ENCODE measurements around the gene WDR89. TPM values are rescaled to one million over a fixed set of nuclear protein-coding genes. Genes with fewer than 3 reads are reported as not detected.
"Not testable (repeated sequence)": the region's sequence is repeated elsewhere in the genome, so short reads cannot be mapped to it uniquely, and the experiment has no call there.

WDR89 gene
- polyA plus RNA-seq, 3 donors: 24.6 to 28.3 (median 24.8) TPM

GRCh38 chr14:63603749-63604277 is 37.9 kb downstream of the WDR89 start:
- DNase-seq (ENCODE audit: low read depth in 3 of 3, low spot score in 2 of 3): no peak

GRCh38 chr14:63598807-63599206 is 42.9 kb downstream of the WDR89 start:
- no peak for DNase-seq (ENCODE audit: low read depth in 3 of 3, low spot score in 2 of 3)

GRCh38 chr14:63596998-63597658 is 44.5 kb downstream of the WDR89 start:
- DNase-seq (ENCODE audit: low read depth in 3 of 3, low spot score in 2 of 3): no peak

GRCh38 chr14:63594455-63595372 is 47.0 kb downstream of the WDR89 start:
- no peak for DNase-seq (ENCODE audit: low read depth in 3 of 3, low spot score in 2 of 3)

GRCh38 chr14:63583046-63583445 is 58.6 kb downstream of the WDR89 start:
- DNase-seq (ENCODE audit: low read depth in 3 of 3, low spot score in 2 of 3): not testable (repeated sequence)

GRCh38 chr14:63581491-63581890 is 60.2 kb downstream of the WDR89 start:
- no peak for DNase-seq (ENCODE audit: low read depth in 3 of 3, low spot score in 2 of 3)

- no peak for DNase-seq (ENCODE audit: low read depth in 3 of 3, low spot score in 2 of 3)
These were observed 63.4 kb downstream of the WDR89 start for GRCh38 chr14:63578300-63578699.

GRCh38 chr14:63573581-63573980 is 68.1 kb downstream of the WDR89 start:
- DNase-seq (ENCODE audit: low read depth in 3 of 3, low spot score in 2 of 3): no peak

- DNase-seq (ENCODE audit: low read depth in 3 of 3, low spot score in 2 of 3): no peak
These were observed 76.2 kb downstream of the WDR89 start for GRCh38 chr14:63565448-63565847.

- no peak for DNase-seq (ENCODE audit: low read depth in 3 of 3, low spot score in 2 of 3)
These were observed 77.4 kb downstream of the WDR89 start for GRCh38 chr14:63564318-63564717.

- DNase-seq (ENCODE audit: low read depth in 3 of 3, low spot score in 2 of 3): no peak
These were observed 78.2 kb downstream of the WDR89 start for GRCh38 chr14:63563370-63564026.

- no peak for DNase-seq (ENCODE audit: low read depth in 3 of 3, low spot score in 2 of 3)
These were observed 79.3 kb downstream of the WDR89 start for GRCh38 chr14:63562405-63562804.

GRCh38 chr14:63555572-63555971 is 86.1 kb downstream of the WDR89 start:
- DNase-seq (ENCODE audit: low read depth in 3 of 3, low spot score in 2 of 3): no peak

- no peak for DNase-seq (ENCODE audit: low read depth in 3 of 3, low spot score in 2 of 3)
These were observed 90.3 kb downstream of the WDR89 start for GRCh38 chr14:63551332-63551731.

- no peak for DNase-seq (ENCODE audit: low read depth in 3 of 3, low spot score in 2 of 3)
These were observed 93.8 kb downstream of the WDR89 start for GRCh38 chr14:63547798-63548335.

Other genes with a start within 250 kb of the WDR89 start
- gene PPP2R5E, start 98.5 kb downstream of the WDR89 start, polyA plus RNA-seq (ENCODE audit: insufficient read length in 3 of 3): 10 to 100 TPM; 39.7 to 42.0 (median 42.0) TPM
- gene SGPP1, start 86.2 kb upstream of the WDR89 start, polyA plus RNA-seq (ENCODE audit: insufficient read length in 3 of 3): 10 to 100 TPM; 29.4 to 32.5 (median 31.8) TPM
- 100 to 1,000 TPM in 2 of 3 donors, 10 to 100 TPM in 1; 99.9 to 107 (median 102) TPM for gene SYNE2, start 211.1 kb upstream of the WDR89 start, polyA plus RNA-seq (ENCODE audit: insufficient read length in 3 of 3)